ENCODE data around the gene BCL2L11. TPM values are rescaled to one million over a fixed set of nuclear protein-coding genes. Genes with fewer than 3 reads are reported as not detected.

The BCL2L11 gene
- total and polyA plus RNA-seq, 9 of the 15 experiments (the other 6 are each of a cell fraction or from before 2014, with no cell fraction given) = 2.2 to 18.8 (median 5.0) TPM

GRCh38 chr2:111100087-111100764, 20.5 kb upstream of the BCL2L11 start:
- WGBS (ENCODE audit: insufficient coverage, low coverage, missing lambda C conversion rate) = 39% methylated on average over 5 of the region's 5 CpGs
- no peaks in the 10 kb centered on the region for H3K9me3 ChIP-seq (replicated peaks; ENCODE audit: control insufficient read depth, insufficient read depth, low read depth, low read length)
- no peak overlapping the region for H3K27ac ChIP-seq (ENCODE audit: extremely low read depth, low read depth, low read length)
- no peaks in the 10 kb centered on the region for H3K4me1 ChIP-seq (replicated peaks in 1 of 2; ENCODE audit: control insufficient read depth in 2 of 2, insufficient read depth in 2 of 2, low read length in 2 of 2)
- DNase-seq (ENCODE audit: extremely low read depth in 1 of 4, low spot score in 3 of 4) (no peak), FAIRE-seq (no peak), ATAC-seq (no peak)
- H3K36me3 ChIP-seq (ENCODE audit: control insufficient read depth, insufficient read depth, low read length) = no peaks in the 10 kb centered on the region
- H3K4me2 ChIP-seq (ENCODE audit: insufficient read depth, low read length) = no peak overlapping the region; the same call in 1 of the 2 replicates
- ChIA-PET CTCF (ENCODE audit: low intra/inter-chr PET ratio) (no interaction called here), POLR2A (interaction anchor here (0.8 to 1.1 kb wide), 3 partner anchors 10 to 21 kb away, joined by 3 read pairs; partner anchors contain the start of gene BCL2L11)
- H4K20me1 ChIP-seq (replicated peaks; ENCODE audit: control insufficient read depth, insufficient read depth, low read length) = no peaks in the 10 kb centered on the region
- no peak overlapping the region for H3K9ac ChIP-seq (ENCODE audit: insufficient read depth in 1 of 2, low read depth in 2 of 2, low read length in 2 of 2)
- H3K4me3 ChIP-seq = no peak overlapping the region
- no peaks in the 10 kb centered on the region for H3K9me1 ChIP-seq (ENCODE audit: control insufficient read depth, insufficient read depth, low read length)
- intact Hi-C loops (cut with micrococcal nuclease) (no loop called here), in situ Hi-C loops (cut with MboI) (no loop called here)
- no peaks in the 10 kb centered on the region for H3K79me2 ChIP-seq (ENCODE audit: control insufficient read depth, insufficient read depth, low read length)
- no peak overlapping the region for H2AFZ ChIP-seq (ENCODE audit: low read depth, low read length)
- TF ChIP-seq ZSCAN32 (CRISPR knock-in tag; IDR thresholded peaks at IDR 0.05) (peak; percentile 63; the same call in 1 of the 2 replicates), STAT5A (IDR thresholded peaks at IDR 0.05; ENCODE audit: borderline replicate concordance, low read length) (no peak)
- peaks cover 2 to 10% of the 10 kb centered on the region in 2 experiments; a peak in 2 of 5 replicates for H3K27me3 ChIP-seq (ENCODE audit: control insufficient read depth in 2 of 2, insufficient read depth in 2 of 2, low read length in 2 of 2)
- no TSS peak for BruUV-seq (replicated peaks)

GRCh38 chr2:111100765-111101162, 19.9 kb upstream of the BCL2L11 start:
- Histone ChIP-seq H3K9me3 (replicated peaks; ENCODE audit: control insufficient read depth, insufficient read depth, low read depth, low read length) (no peaks in the 10 kb centered on the region), H3K4me2 (ENCODE audit: insufficient read depth, low read length) (no peak overlapping the region; the same call in 1 of the 2 replicates), H3K4me1 (replicated peaks in 1 of 2; ENCODE audit: control insufficient read depth in 2 of 2, insufficient read depth in 2 of 2, low read length in 2 of 2) (no peaks in the 10 kb centered on the region), H3K27ac (ENCODE audit: extremely low read depth, low read depth, low read length) (no peak overlapping the region), H3K9me1 (ENCODE audit: control insufficient read depth, insufficient read depth, low read length) (no peaks in the 10 kb centered on the region), H3K27me3 (ENCODE audit: control insufficient read depth in 2 of 2, insufficient read depth in 2 of 2, low read length in 2 of 2) (peaks cover 0 to 10% of the 10 kb centered on the region in 2 experiments; a peak in 1 of 5 replicates), H3K36me3 (ENCODE audit: control insufficient read depth, insufficient read depth, low read length) (no peaks in the 10 kb centered on the region), H3K4me3 (no peak overlapping the region), H3K79me2 (ENCODE audit: control insufficient read depth, insufficient read depth, low read length) (no peaks in the 10 kb centered on the region), H3K9ac (ENCODE audit: insufficient read depth in 1 of 2, low read depth in 2 of 2, low read length in 2 of 2) (no peak overlapping the region), H2AFZ (ENCODE audit: low read depth, low read length) (no peak overlapping the region), H4K20me1 (replicated peaks; ENCODE audit: control insufficient read depth, insufficient read depth, low read length) (no peaks in the 10 kb centered on the region)
- POLR2A ChIA-PET = interaction anchor here (0.8 to 1.0 kb wide), 2 partner anchors 20 to 21 kb away, joined by 3 read pairs; partner anchors contain the start of gene BCL2L11
- CTCF ChIA-PET (ENCODE audit: low intra/inter-chr PET ratio) = no interaction called here
- ATAC-seq (peak; percentile 82), FAIRE-seq (no peak), DNase-seq (ENCODE audit: extremely low read depth in 1 of 4, low spot score in 3 of 4) (peak in 3 of 4 experiments; percentile 12 to 25 (median 13))
- WGBS (ENCODE audit: insufficient coverage, low coverage, missing lambda C conversion rate) = 18% methylated on average over 5 of the region's 5 CpGs
- BruUV-seq (replicated peaks) = no TSS peak
- in situ Hi-C loops (cut with MboI) = no loop called here
- intact Hi-C loops (cut with micrococcal nuclease) = no loop called here
- TF ChIP-seq CXXC5 (CRISPR knock-in tag; IDR thresholded peaks at IDR 0.05) (no peak), STAT6 (CRISPR knock-in tag; IDR thresholded peaks at IDR 0.05) (no peak), SMARCB1 (IDR thresholded peaks at IDR 0.05; ENCODE audit: insufficient read length, low read depth) (no peak), JUNB (CRISPR knock-in tag; conservative IDR thresholded peaks at IDR 0.05) (0 out of 2 replicates have a peak, but pooled peaks have one; percentile 45), NCOA6 (IDR thresholded peaks at IDR 0.05) (no peak), TAF1 (IDR thresholded peaks at IDR 0.05; ENCODE audit: control insufficient read depth, extremely low read depth, insufficient read depth, low read length, severe bottlenecking) (no peak), ZNF41 (CRISPR knock-in tag; conservative IDR thresholded peaks at IDR 0.05) (no peak), HLTF (IDR thresholded peaks at IDR 0.05) (no peak), SMAD3 (CRISPR knock-in tag; conservative IDR thresholded peaks at IDR 0.05) (no peak), DEAF1 (CRISPR knock-in tag; IDR thresholded peaks at IDR 0.05) (no peak)
